Caco-2 (cell line): Measurements from ENCODE around the gene SOHLH1. TPM values are rescaled to one million over a fixed set of nuclear protein-coding genes. Genes with fewer than 3 reads are reported as not detected.

Source experiments
- BruUV-seq: library from RNA; stranded (reverse); fragments of 400-500 nt; replicated peaks from 2 replicates; lab custom pipeline; 2021; lab: Mats Ljungman, UMichigan
- CTCF ChIA-PET: fragments of 300-600 bp; sonication (Branson Sonifier 250); formaldehyde crosslinking; loops from one replicate; lab custom pipeline; 2022; ENCODE audit warnings: antibody characterized with exemption; lab: Charles Lee
- POLR2A ChIA-PET: fragments of 300-600 bp; sonication (Branson Sonifier 250); formaldehyde crosslinking; loops from one replicate; lab custom pipeline; 2022; ENCODE audit warnings: antibody characterized with exemption; lab: Charles Lee
- DNase-seq, 2 experiments: peaks; one replicate each; pipeline versions ENCODE4 v3.0.0 to v3.0.0-alpha.2; 2020 to 2022
- H3K27me3 ChIP-seq: replicated peaks from 2 replicates; pipeline ENCODE4 v1.6.0; 2011; ENCODE audit warnings: low read length; ENCODE audit not compliant: control insufficient read depth, insufficient read depth
- H3K36me3 ChIP-seq: 2 replicates; pipeline ENCODE4 v1.5.1; 2011; ENCODE audit warnings: low read length; ENCODE audit not compliant: control insufficient read depth, insufficient read depth
- H3K4me1 ChIP-seq: fragments of 250-450 bp; sonication (Bioruptor Pico); 2 replicates; pipeline ENCODE4 v1.5.1; 2020; ENCODE audit warnings: mild to moderate bottlenecking
- H3K4me3 ChIP-seq: 2 replicates; pipeline ENCODE4 v1.5.1; 2011; ENCODE audit warnings: low read depth, mild to moderate bottlenecking, control low read depth, low read length
- H3K9me3 ChIP-seq: fragments of 250-450 bp; sonication (Bioruptor Pico); 2 replicates; pipeline ENCODE4 v1.5.1; 2020; ENCODE audit warnings: mild to moderate bottlenecking, moderate library complexity
- H3K27ac Mint-ChIP-seq: one replicate; pipeline ENCODE4 v1.8.0; 2022; ENCODE audit warnings: mixed read lengths; ENCODE audit not compliant: unreplicated experiment
- H3K27me3 Mint-ChIP-seq: one replicate; pipeline ENCODE4 v1.8.0; 2022; ENCODE audit warnings: mixed read lengths; ENCODE audit not compliant: insufficient read depth, unreplicated experiment
- H3K36me3 Mint-ChIP-seq: one replicate; pipeline ENCODE4 v1.8.0; 2022; ENCODE audit warnings: mild to moderate bottlenecking, mixed read lengths; ENCODE audit not compliant: insufficient read depth, unreplicated experiment
- H3K4me1 Mint-ChIP-seq: one replicate; pipeline ENCODE4 v1.8.0; 2022; ENCODE audit warnings: low read depth, mixed read lengths; ENCODE audit not compliant: unreplicated experiment
- H3K4me3 Mint-ChIP-seq: one replicate; pipeline ENCODE4 v1.8.0; 2022; ENCODE audit warnings: mild to moderate bottlenecking, moderate library complexity, mixed read lengths; ENCODE audit not compliant: unreplicated experiment
- H3K9me3 Mint-ChIP-seq: one replicate; pipeline ENCODE4 v1.8.0; 2022; ENCODE audit warnings: mixed read lengths; ENCODE audit not compliant: unreplicated experiment
- intact Hi-C: fragments of 100-400 bp; cut with micrococcal nuclease; formaldehyde crosslinking; loops from one replicate; pipeline ENCODE4 v1.10.0; 2022; ENCODE audit not compliant: unreplicated experiment
- total RNA-seq: library from RNA; stranded (reverse); gene quantifications from 2 replicates; pipeline ENCODE4 v1.2.3, GENCODE V29; 2022
- TF ChIP-seq, protein P1 (sequence below), 2 experiments: fragments of 200-600 bp in 1 of 2; IDR thresholded peaks; 1 replicate in 1 of 2; 2 replicates in 1 of 2; pipeline versions ENCODE4 v1.5.1 to v1.8.0; 2011 to 2022; ENCODE audit warnings: antibody characterized with exemption in 1 of 2, control low read depth in 1 of 2, inconsistent platforms in 1 of 2, low read depth in 1 of 2, low read length in 1 of 2, mild to moderate bottlenecking in 1 of 2, moderate library complexity in 1 of 2; ENCODE audit not compliant: insufficient read depth in 1 of 2, severe bottlenecking in 1 of 2, unreplicated experiment in 1 of 2

The SOHLH1 gene
- total RNA-seq, 1 experiment from 2014 or later = 44.9 TPM

DNA sequence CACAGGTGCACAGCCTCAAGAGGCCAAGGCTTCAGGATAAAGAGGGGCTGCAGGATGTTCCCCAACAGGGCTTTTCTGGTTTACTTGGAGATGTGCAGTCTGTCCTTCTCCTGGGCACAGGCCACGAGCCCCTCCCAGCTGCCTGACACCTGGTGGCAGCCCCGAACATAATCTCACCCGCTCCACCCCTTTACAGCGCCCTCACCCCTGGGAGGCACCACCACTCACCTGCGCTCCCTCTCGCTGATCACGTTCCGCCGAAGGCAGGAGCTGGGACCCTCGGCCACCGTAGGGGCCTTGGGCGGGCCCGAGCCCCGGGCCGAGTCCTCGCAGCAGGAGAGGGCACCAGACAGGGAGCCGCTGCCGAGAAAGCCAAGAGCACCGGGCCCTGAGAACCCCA is 514 bp downstream of the SOHLH1 start:
- peak; percentile 71 to 74 for DNase-seq
- peak overlapping the region; percentile 67 for H3K4me3 ChIP-seq
- Mint-ChIP-seq H3K36me3 (peaks cover 4% of the 10 kb centered on the region), H3K4me3 (peak overlapping the region; percentile 77), H3K27me3 (no peaks in the 10 kb centered on the region), H3K4me1 (no peaks in the 10 kb centered on the region), H3K9me3 (no peaks in the 10 kb centered on the region), H3K27ac (peak overlapping the region; percentile 69)
- peaks cover 17% of the 10 kb centered on the region for H3K4me1 ChIP-seq
- TF ChIP-seq, protein P1, sequence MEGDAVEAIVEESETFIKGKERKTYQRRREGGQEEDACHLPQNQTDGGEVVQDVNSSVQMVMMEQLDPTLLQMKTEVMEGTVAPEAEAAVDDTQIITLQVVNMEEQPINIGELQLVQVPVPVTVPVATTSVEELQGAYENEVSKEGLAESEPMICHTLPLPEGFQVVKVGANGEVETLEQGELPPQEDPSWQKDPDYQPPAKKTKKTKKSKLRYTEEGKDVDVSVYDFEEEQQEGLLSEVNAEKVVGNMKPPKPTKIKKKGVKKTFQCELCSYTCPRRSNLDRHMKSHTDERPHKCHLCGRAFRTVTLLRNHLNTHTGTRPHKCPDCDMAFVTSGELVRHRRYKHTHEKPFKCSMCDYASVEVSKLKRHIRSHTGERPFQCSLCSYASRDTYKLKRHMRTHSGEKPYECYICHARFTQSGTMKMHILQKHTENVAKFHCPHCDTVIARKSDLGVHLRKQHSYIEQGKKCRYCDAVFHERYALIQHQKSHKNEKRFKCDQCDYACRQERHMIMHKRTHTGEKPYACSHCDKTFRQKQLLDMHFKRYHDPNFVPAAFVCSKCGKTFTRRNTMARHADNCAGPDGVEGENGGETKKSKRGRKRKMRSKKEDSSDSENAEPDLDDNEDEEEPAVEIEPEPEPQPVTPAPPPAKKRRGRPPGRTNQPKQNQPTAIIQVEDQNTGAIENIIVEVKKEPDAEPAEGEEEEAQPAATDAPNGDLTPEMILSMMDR (IDR thresholded peaks at IDR 0.05; ENCODE audit: insufficient read depth in 1 of 2, low read depth in 1 of 2, low read length in 1 of 2, severe bottlenecking in 1 of 2, unreplicated experiment in 1 of 2) = peak in 1 of 2 experiments; percentile 61
- H3K27me3 ChIP-seq = no peaks in the 10 kb centered on the region
- CTCF ChIA-PET = no interaction called here
- H3K9me3 ChIP-seq = no peaks in the 10 kb centered on the region
- intact Hi-C loops = loop anchor here (1.0 kb wide), 1 partner anchor 94 kb away; no protein-coding TSS in a partner anchor
- BruUV-seq = TSS peak; percentile 54
- POLR2A ChIA-PET = no interaction called here
- peaks cover 4% of the 10 kb centered on the region for H3K36me3 ChIP-seq

DNA sequence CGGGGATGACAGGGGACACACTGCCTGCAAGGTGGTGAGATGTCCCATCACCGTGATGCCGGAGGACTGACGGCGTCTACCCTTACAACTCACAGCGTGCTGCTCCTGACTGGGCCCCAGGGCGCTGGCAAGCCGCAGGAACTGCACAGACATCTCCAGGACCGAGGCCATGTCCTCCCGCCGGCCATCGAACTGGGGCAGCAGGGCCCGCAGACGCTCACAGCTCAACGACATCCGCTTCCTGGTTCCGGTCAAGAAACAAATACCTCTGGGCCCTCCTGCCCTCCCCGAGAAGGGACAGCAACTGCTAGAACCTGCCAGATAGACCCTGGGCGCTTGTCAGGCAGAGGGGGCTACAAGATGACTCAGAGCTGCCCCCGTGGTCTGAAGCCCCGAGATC is 1.0 kb downstream of the SOHLH1 start:
- POLR2A ChIA-PET = no interaction called here
- Mint-ChIP-seq H3K27me3 (no peaks in the 10 kb centered on the region), H3K36me3 (peaks cover 4% of the 10 kb centered on the region), H3K9me3 (no peaks in the 10 kb centered on the region), H3K27ac (peak overlapping the region; percentile 69), H3K4me1 (no peaks in the 10 kb centered on the region), H3K4me3 (peak overlapping the region; percentile 77)
- TF ChIP-seq, protein P1 (IDR thresholded peaks at IDR 0.05; ENCODE audit: insufficient read depth in 1 of 2, low read depth in 1 of 2, low read length in 1 of 2, severe bottlenecking in 1 of 2, unreplicated experiment in 1 of 2) = no peak
- no peaks in the 10 kb centered on the region for H3K9me3 ChIP-seq
- H3K36me3 ChIP-seq = peaks cover 4% of the 10 kb centered on the region
- intact Hi-C loops = loop anchor here (1.0 kb wide), 1 partner anchor 94 kb away; no protein-coding TSS in a partner anchor
- no peak for DNase-seq
- H3K4me3 ChIP-seq = peak overlapping the region; percentile 67
- BruUV-seq = no TSS peak
- no peaks in the 10 kb centered on the region for H3K27me3 ChIP-seq
- H3K4me1 ChIP-seq = peaks cover 17% of the 10 kb centered on the region
- CTCF ChIA-PET = no interaction called here

DNA sequence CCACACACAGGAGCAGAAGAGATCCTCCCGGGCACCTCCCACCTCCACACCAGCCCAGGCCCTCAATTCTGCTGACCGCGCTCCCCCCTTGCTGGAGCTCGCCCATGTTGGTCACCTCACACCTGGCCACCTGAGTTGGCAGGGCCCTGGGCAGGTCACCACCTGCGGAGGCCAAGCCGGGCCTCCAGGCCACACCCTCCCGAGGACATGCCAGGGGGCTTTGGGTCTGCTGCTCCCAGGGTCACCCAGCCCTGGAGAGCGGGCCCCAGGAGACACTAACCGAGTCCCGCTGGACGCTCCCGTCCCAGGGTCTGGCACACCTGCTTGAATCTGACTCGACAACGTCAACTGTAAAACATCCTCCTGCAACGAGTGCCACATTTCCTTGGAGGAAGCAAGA is 2.1 kb downstream of the SOHLH1 start:
- peaks cover 4% of the 10 kb centered on the region for H3K36me3 Mint-ChIP-seq
- no peaks in the 10 kb centered on the region for H3K9me3 Mint-ChIP-seq
- CTCF ChIA-PET = no interaction called here
- H3K9me3 ChIP-seq = no peaks in the 10 kb centered on the region
- H3K36me3 ChIP-seq = peaks cover 4% of the 10 kb centered on the region
- H3K27me3 ChIP-seq = no peaks in the 10 kb centered on the region
- no peak overlapping the region for H3K4me3 ChIP-seq
- intact Hi-C loops = no loop called here
- no TSS peak for BruUV-seq
- TF ChIP-seq, protein P1 (IDR thresholded peaks at IDR 0.05; ENCODE audit: insufficient read depth in 1 of 2, low read depth in 1 of 2, low read length in 1 of 2, severe bottlenecking in 1 of 2, unreplicated experiment in 1 of 2) = no peak
- H3K27me3 Mint-ChIP-seq = no peaks in the 10 kb centered on the region
- POLR2A ChIA-PET = no interaction called here
- no peaks in the 10 kb centered on the region for H3K4me1 Mint-ChIP-seq
- peaks cover 15% of the 10 kb centered on the region for H3K4me1 ChIP-seq
- DNase-seq = no peak
- H3K27ac Mint-ChIP-seq = peak overlapping the region; percentile 50
- H3K4me3 Mint-ChIP-seq = peak overlapping the region; percentile 77
